Panc1 (cell line): ENCODE measurements around the gene CYP26B1. TPM values are rescaled to one million over a fixed set of nuclear protein-coding genes. Genes with fewer than 3 reads are reported as not detected.

ENCODE experiments used
- ATAC-seq: fragments of 200-7000 bp; cut with Tn5 transposase; 2 replicates; pipeline ENCODE4 v1.9.1; 2020; ENCODE audit warnings: mild to moderate bottlenecking, moderate library complexity
- BruUV-seq: library from RNA; stranded (reverse); fragments of 400-500 nt; replicated peaks from 2 replicates; lab custom pipeline; 2021; lab: Mats Ljungman, UMichigan
- CTCF ChIA-PET: fragments of 300-600 bp; sonication (Branson Sonifier 250); formaldehyde crosslinking; loops from one replicate; lab custom pipeline; 2022; ENCODE audit warnings: antibody characterized with exemption; lab: Charles Lee
- POLR2A ChIA-PET: fragments of 300-600 bp; sonication (Branson Sonifier 250); formaldehyde crosslinking; loops from one replicate; lab custom pipeline; 2022; ENCODE audit warnings: antibody characterized with exemption; lab: Charles Lee
- DNase-seq: peaks from one replicate; pipeline ENCODE4 v3.0.0-alpha.2; 2010; ENCODE audit warnings: low read depth, low spot score
- H3K27ac ChIP-seq: 2 replicates; pipeline ENCODE4 v1.5.1; 2011; ENCODE audit warnings: mild to moderate bottlenecking, low read length, inconsistent platforms
- H3K27me3 ChIP-seq: fragments of 200-500 bp; sonication (Bioruptor generic); 2 replicates; pipeline ENCODE4 v1.6.0; 2014; ENCODE audit warnings: low read length, inconsistent platforms; ENCODE audit not compliant: control insufficient read depth, insufficient read depth
- H3K36me3 ChIP-seq: fragments of 200-500 bp; sonication (Bioruptor generic); 2 replicates; pipeline ENCODE4 v1.5.1; 2014; ENCODE audit warnings: inconsistent platforms, mild to moderate bottlenecking, low read length, moderate library complexity; ENCODE audit not compliant: control insufficient read depth, insufficient read depth
- H3K4me1 ChIP-seq: 2 replicates; pipeline ENCODE4 v1.5.1; 2011; ENCODE audit warnings: inconsistent platforms, mild to moderate bottlenecking, low read length, moderate library complexity; ENCODE audit not compliant: control insufficient read depth, insufficient read depth
- H3K4me3 ChIP-seq, 2 experiments: 2 replicates each; pipeline ENCODE4 v1.5.1; 2011 to 2012; ENCODE audit warnings: low read depth in 2 of 2, low read length in 2 of 2, mild to moderate bottlenecking in 2 of 2, inconsistent platforms in 1 of 2, moderate library complexity in 1 of 2
- H3K9me3 ChIP-seq: fragments of 200-500 bp; sonication (Bioruptor generic); 2 replicates; pipeline ENCODE4 v1.5.1; 2014; ENCODE audit warnings: low read depth, mild to moderate bottlenecking, inconsistent platforms, low read length, moderate library complexity; ENCODE audit not compliant: control insufficient read depth, insufficient read depth
- POLR2AphosphoS5 ChIP-seq: IDR thresholded peaks from 2 replicates; pipeline ENCODE4 v1.6.1; 2012; ENCODE audit warnings: mild to moderate bottlenecking, low read depth, low read length, moderate library complexity
- SIN3A ChIP-seq: IDR thresholded peaks from 2 replicates; pipeline ENCODE4 v1.6.1; 2012; ENCODE audit warnings: low read depth, mild to moderate bottlenecking, low read length, moderate library complexity, borderline replicate concordance; ENCODE audit not compliant: insufficient read depth
- TCF7L2 ChIP-seq: IDR thresholded peaks from 2 replicates; pipeline ENCODE4 v1.6.1; 2011; ENCODE audit warnings: mild to moderate bottlenecking, low read depth, low read length, inconsistent platforms
- in situ Hi-C: cut with HindIII; loops from 2 replicates; pipeline ENCODE4 v1.10.0; 2016; ENCODE audit warnings: low sequenced_read_pairs, low pct_unique_long_range_greater_than_20kb
- intact Hi-C: fragments of 100-400 bp; cut with micrococcal nuclease; formaldehyde crosslinking; loops from one replicate; pipeline ENCODE4 v1.10.0; 2022; ENCODE audit not compliant: unreplicated experiment
- total RNA-seq: library from RNA; stranded (reverse); gene quantifications from one replicate; pipeline ENCODE4 v1.2.1, GENCODE V29; 2021; ENCODE audit not compliant: unreplicated experiment
- TF ChIP-seq, protein P1 (sequence below), 2 experiments: IDR thresholded peaks; 2 replicates each; pipeline ENCODE4 v1.6.1; 2011 to 2012; ENCODE audit warnings: low read depth in 2 of 2, control low read depth in 1 of 2, low read length in 1 of 2, mild to moderate bottlenecking in 1 of 2, moderate library complexity in 1 of 2; ENCODE audit not compliant: insufficient read depth in 1 of 2
- TF ChIP-seq, protein P2 (sequence below): fragments of 450-650 bp; IDR thresholded peaks from 2 replicates; pipeline ENCODE4 v1.5.1; 2017; ENCODE audit warnings: mild to moderate bottlenecking

CYP26B1 gene
- total RNA-seq, 1 experiment from 2014 or later = 12.3 TPM

DNA sequence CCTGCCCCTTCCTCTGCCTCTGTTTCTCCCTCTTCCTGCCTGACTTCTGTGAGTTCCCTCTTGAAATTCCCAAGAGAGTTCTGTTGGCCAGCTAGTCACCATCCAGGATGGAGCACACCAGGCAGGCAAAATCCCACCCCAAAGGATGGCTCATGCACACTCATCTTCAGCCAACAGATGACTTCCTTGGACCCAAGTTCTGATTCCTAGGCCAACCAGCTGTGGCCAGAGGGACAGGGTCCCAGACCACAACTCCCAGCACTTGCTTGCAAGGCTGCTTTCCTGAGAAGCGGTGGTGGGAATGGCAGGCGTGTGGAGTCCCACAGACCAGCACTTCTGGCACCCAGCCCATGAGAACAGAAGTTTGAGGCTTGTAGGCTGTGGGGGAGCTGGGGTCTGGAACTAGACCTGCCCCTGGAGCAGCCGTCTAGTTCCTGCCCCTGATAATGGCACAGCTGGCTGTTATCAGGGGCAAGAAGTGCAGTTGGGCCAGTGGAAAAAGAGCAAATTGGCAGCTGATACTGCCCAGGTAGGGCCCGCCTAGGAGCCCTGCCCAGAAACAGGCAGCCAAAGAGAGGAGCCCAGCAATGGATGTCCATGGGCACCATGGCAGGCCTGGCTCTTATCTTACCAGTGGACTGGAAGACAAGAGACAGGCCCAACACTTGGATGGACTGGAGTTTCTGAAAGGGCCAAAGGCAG lies 56.7 kb downstream of the CYP26B1 start:
- Histone ChIP-seq H3K9me3 (no peaks in the 10 kb centered on the region), H3K27me3 (no peaks in the 10 kb centered on the region), H3K4me1 (no peaks in the 10 kb centered on the region), H3K4me3 (no peak overlapping the region), H3K36me3 (no peaks in the 10 kb centered on the region), H3K27ac (no peak overlapping the region)
- ChIA-PET POLR2A (interaction anchor here (0.5 kb wide), 1 partner anchor 45 kb away, joined by 4 read pairs; no protein-coding TSS in a partner anchor), CTCF (no interaction called here)
- in situ Hi-C loops (no loop called here), intact Hi-C loops (no loop called here)
- DNase-seq = no peak
- TF ChIP-seq SIN3A = no peak
- BruUV-seq = no TSS peak
- no peak for ATAC-seq

DNA sequence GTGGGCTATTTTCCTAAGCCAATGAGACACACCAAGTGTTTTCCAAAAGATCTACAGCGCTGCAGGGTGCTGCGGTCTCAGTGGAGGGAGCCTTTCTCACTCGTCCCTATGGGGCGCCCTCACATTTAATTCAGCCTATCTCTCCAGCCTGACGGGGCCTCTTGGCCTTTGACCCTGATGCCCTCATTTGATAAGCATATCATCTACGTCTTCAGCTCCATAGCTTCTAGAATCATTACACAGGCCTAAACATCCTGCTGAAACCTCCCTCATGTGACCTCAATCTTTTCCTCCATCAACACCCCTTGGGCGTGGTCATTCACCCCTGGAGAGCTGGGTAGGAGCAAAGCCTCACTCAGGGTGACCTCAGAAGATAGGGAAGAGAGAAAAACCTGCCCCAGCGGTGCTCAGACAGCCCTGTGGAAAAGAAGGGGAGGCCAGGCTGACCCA lies 57.4 kb downstream of the CYP26B1 start:
- ChIA-PET POLR2A (interaction anchor here (0.5 kb wide), 1 partner anchor 44 kb away, joined by 4 read pairs; no protein-coding TSS in a partner anchor), CTCF (no interaction called here)
- H3K4me3 ChIP-seq = no peak overlapping the region
- no peaks in the 10 kb centered on the region for H3K4me1 ChIP-seq
- no TSS peak for BruUV-seq
- intact Hi-C loops = no loop called here
- no peak for ATAC-seq
- H3K27ac ChIP-seq = no peak overlapping the region
- in situ Hi-C loops = no loop called here
- no peaks in the 10 kb centered on the region for H3K9me3 ChIP-seq
- no peak for DNase-seq
- no peaks in the 10 kb centered on the region for H3K36me3 ChIP-seq
- no peak for TF ChIP-seq SIN3A
- no peak for TF ChIP-seq TCF7L2
- TF ChIP-seq, protein P1, sequence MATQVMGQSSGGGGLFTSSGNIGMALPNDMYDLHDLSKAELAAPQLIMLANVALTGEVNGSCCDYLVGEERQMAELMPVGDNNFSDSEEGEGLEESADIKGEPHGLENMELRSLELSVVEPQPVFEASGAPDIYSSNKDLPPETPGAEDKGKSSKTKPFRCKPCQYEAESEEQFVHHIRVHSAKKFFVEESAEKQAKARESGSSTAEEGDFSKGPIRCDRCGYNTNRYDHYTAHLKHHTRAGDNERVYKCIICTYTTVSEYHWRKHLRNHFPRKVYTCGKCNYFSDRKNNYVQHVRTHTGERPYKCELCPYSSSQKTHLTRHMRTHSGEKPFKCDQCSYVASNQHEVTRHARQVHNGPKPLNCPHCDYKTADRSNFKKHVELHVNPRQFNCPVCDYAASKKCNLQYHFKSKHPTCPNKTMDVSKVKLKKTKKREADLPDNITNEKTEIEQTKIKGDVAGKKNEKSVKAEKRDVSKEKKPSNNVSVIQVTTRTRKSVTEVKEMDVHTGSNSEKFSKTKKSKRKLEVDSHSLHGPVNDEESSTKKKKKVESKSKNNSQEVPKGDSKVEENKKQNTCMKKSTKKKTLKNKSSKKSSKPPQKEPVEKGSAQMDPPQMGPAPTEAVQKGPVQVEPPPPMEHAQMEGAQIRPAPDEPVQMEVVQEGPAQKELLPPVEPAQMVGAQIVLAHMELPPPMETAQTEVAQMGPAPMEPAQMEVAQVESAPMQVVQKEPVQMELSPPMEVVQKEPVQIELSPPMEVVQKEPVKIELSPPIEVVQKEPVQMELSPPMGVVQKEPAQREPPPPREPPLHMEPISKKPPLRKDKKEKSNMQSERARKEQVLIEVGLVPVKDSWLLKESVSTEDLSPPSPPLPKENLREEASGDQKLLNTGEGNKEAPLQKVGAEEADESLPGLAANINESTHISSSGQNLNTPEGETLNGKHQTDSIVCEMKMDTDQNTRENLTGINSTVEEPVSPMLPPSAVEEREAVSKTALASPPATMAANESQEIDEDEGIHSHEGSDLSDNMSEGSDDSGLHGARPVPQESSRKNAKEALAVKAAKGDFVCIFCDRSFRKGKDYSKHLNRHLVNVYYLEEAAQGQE (IDR thresholded peaks at IDR 0.05; ENCODE audit: insufficient read depth in 1 of 2, low read depth in 2 of 2, low read length in 1 of 2) = no peak
- TF ChIP-seq, protein P2, sequence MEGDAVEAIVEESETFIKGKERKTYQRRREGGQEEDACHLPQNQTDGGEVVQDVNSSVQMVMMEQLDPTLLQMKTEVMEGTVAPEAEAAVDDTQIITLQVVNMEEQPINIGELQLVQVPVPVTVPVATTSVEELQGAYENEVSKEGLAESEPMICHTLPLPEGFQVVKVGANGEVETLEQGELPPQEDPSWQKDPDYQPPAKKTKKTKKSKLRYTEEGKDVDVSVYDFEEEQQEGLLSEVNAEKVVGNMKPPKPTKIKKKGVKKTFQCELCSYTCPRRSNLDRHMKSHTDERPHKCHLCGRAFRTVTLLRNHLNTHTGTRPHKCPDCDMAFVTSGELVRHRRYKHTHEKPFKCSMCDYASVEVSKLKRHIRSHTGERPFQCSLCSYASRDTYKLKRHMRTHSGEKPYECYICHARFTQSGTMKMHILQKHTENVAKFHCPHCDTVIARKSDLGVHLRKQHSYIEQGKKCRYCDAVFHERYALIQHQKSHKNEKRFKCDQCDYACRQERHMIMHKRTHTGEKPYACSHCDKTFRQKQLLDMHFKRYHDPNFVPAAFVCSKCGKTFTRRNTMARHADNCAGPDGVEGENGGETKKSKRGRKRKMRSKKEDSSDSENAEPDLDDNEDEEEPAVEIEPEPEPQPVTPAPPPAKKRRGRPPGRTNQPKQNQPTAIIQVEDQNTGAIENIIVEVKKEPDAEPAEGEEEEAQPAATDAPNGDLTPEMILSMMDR = no peak
- no peak for TF ChIP-seq POLR2AphosphoS5
- H3K27me3 ChIP-seq = no peaks in the 10 kb centered on the region

DNA sequence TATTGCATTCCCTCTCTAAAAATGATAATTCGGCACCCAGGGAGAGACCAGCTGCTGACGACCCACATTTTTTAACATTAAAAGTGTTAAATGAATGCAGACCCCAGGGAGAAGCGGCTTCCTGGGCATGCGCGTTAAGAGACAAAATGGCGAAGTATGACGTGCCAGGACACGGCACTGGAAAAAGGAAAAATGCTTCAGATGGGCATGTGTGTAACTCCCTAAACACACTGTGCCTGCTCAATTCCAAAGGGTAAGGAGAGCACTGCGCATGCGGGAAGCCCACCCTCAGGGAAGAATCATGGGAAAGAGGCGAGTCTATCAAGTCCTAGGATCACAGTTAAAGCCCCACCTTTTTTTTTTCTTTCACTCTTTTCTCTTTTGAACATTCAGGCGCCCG lies 58.1 kb downstream of the CYP26B1 start:
- Histone ChIP-seq H3K9me3 (no peaks in the 10 kb centered on the region), H3K4me3 (no peak overlapping the region), H3K4me1 (no peaks in the 10 kb centered on the region), H3K27me3 (no peaks in the 10 kb centered on the region), H3K27ac (no peak overlapping the region), H3K36me3 (no peaks in the 10 kb centered on the region)
- BruUV-seq = no TSS peak
- POLR2A ChIA-PET = no interaction called here
- in situ Hi-C loops (no loop called here), intact Hi-C loops (no loop called here)
- TF ChIP-seq POLR2AphosphoS5 (no peak), SIN3A (no peak), TCF7L2 (no peak)
- TF ChIP-seq, protein P1 (IDR thresholded peaks at IDR 0.05; ENCODE audit: insufficient read depth in 1 of 2, low read depth in 2 of 2, low read length in 1 of 2) = no peak
- TF ChIP-seq, protein P2 = no peak
- DNase-seq (no peak), ATAC-seq (no peak)
- CTCF ChIA-PET = no interaction called here
